Keratinocyte (primary cell): ENCODE data around the gene RHBDL2.

Experiments used
- CTCF ChIP-seq, 3 experiments: IDR thresholded peaks in 1 of 3; conservative IDR thresholded peaks in 1 of 3; optimal IDR thresholded peaks in 1 of 3; 2 replicates in 2 of 3; 3 replicates in 1 of 3; pipeline versions ENCODE3 to v1.5.1; 2011; ENCODE audit warnings: low read length in 3 of 3, mild to moderate bottlenecking in 3 of 3, moderate library complexity in 2 of 3, control low read depth in 1 of 3, inconsistent platforms in 1 of 3; ENCODE audit not compliant: insufficient read depth in 2 of 3; ENCODE audit errors: extremely low read depth in 1 of 3
- EZH2 ChIP-seq: IDR thresholded peaks from one replicate; pipeline ENCODE4 v1.6.1; 2012; ENCODE audit warnings: inconsistent platforms, mild to moderate bottlenecking, low read length, moderate library complexity

GRCh38 chr1:38940339-38941047, 1.1 kb downstream of the RHBDL2 start:
- TF ChIP-seq CTCF (optimal IDR thresholded peaks at IDR 0.05 in 1 of 3, IDR thresholded peaks at IDR 0.05 in 1 of 3, conservative IDR thresholded peaks at IDR 0.05 in 1 of 3; ENCODE audit: extremely low read depth in 1 of 3, insufficient read depth in 2 of 3, low read length in 3 of 3) = no peak
- no peak for TF ChIP-seq EZH2
